Lower lobe of right lung (tissue), 2 donors: ENCODE data around the gene ALS2. TPM values are rescaled to one million over a fixed set of nuclear protein-coding genes. Genes with fewer than 3 reads are reported as not detected.

Source experiments
- ATAC-seq, 2 donors: fragments of 200-7000 bp; cut with Tn5 transposase; one replicate each; pipeline ENCODE4 v1.9.1; 2020 to 2022; ENCODE audit warnings: mild to moderate bottlenecking in 2 of 2, moderate library complexity in 2 of 2
- DNase-seq: peaks from one replicate; pipeline ENCODE4 v3.0.0-alpha.2; 2020
- H3K27ac ChIP-seq: fragments of 200-600 bp; one replicate; pipeline ENCODE4 v1.8.0; 2022
- H3K27me3 ChIP-seq: fragments of 200-600 bp; one replicate; pipeline ENCODE4 v1.8.0; 2022; ENCODE audit warnings: low read depth
- H3K36me3 ChIP-seq: fragments of 200-600 bp; one replicate; pipeline ENCODE4 v1.8.0; 2022; ENCODE audit warnings: mild to moderate bottlenecking
- H3K4me1 ChIP-seq: fragments of 200-600 bp; one replicate; pipeline ENCODE4 v1.8.0; 2022
- H3K4me3 ChIP-seq: fragments of 200-600 bp; one replicate; pipeline ENCODE4 v1.8.0; 2022; ENCODE audit warnings: mild to moderate bottlenecking
- H3K9me3 ChIP-seq: fragments of 200-600 bp; one replicate; pipeline ENCODE4 v1.8.0; 2022
- intact Hi-C: fragments of 100-400 bp; cut with DNase I; formaldehyde crosslinking; loops from one replicate; pipeline ENCODE4 v1.11.0; 2022
- total RNA-seq: library from RNA; stranded (reverse); fragmentation: NEBNext Ultra II Directional; extraction: Animal tissue kit (Norgen Biotek cat#: 25700); gene quantifications from one replicate; pipeline ENCODE4 v1.2.1, GENCODE V29; 2021
- TF ChIP-seq, protein P1 (sequence below): fragments of 200-600 bp; IDR thresholded peaks from one replicate; pipeline ENCODE4 v1.8.0; 2022; ENCODE audit warnings: antibody characterized with exemption, mild to moderate bottlenecking
- donor health status: DM: no; HTN: yes; CAD: no; lungs with severe emphysema.

The ALS2 gene
- total RNA-seq, 1 donor from 2014 or later, result 24.7 TPM

DNA sequence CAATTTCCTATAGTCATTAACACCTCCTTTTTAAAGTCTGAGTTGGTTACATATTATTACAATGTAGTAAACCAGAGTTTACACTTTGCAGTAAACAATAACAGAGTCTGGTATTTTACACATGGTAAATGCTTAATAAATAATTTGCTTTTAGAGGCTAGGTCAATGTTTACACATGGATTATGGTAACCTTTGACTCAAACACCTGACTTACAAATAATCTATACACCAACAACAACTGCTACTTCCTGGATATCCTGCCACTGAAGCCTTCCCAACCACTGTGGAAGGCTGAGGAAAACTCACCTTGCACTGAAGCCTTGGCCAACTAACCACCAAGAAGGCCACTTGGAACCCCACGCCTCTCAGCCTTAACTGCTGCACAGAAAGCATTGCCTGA, 5.4 kb downstream of the ALS2 start:
- ATAC-seq, result no peak
- Histone ChIP-seq H3K27ac (no peak overlapping the region), H3K4me3 (no peak overlapping the region), H3K9me3 (no peaks in the 10 kb centered on the region), H3K4me1 (peaks cover 23% of the 10 kb centered on the region), H3K27me3 (no peaks in the 10 kb centered on the region), H3K36me3 (no peaks in the 10 kb centered on the region)
- intact Hi-C loops, result no loop called here
- no peak for DNase-seq
- TF ChIP-seq, protein P1, sequence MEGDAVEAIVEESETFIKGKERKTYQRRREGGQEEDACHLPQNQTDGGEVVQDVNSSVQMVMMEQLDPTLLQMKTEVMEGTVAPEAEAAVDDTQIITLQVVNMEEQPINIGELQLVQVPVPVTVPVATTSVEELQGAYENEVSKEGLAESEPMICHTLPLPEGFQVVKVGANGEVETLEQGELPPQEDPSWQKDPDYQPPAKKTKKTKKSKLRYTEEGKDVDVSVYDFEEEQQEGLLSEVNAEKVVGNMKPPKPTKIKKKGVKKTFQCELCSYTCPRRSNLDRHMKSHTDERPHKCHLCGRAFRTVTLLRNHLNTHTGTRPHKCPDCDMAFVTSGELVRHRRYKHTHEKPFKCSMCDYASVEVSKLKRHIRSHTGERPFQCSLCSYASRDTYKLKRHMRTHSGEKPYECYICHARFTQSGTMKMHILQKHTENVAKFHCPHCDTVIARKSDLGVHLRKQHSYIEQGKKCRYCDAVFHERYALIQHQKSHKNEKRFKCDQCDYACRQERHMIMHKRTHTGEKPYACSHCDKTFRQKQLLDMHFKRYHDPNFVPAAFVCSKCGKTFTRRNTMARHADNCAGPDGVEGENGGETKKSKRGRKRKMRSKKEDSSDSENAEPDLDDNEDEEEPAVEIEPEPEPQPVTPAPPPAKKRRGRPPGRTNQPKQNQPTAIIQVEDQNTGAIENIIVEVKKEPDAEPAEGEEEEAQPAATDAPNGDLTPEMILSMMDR, result no peak

DNA sequence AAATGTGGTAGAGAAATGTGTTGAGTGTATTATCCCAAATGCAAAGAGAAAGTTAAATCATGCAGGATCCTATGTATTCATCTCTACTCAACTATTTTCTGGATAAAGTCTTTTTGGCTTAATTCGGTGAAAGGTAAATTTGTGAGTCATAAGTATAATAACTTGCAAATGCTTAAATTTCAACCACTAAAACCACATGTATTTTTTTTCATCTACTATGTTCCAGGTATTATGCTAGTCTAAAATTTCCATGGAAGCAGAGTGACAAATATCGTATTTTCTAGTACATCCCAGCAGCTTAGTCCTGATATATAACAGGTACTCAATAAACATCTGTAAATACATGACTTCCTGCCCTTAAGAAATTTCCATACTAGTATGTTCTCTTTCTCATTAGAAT, 6.2 kb downstream of the ALS2 start:
- Histone ChIP-seq H3K4me1 (peaks cover 16% of the 10 kb centered on the region), H3K9me3 (no peaks in the 10 kb centered on the region), H3K27ac (no peak overlapping the region), H3K27me3 (no peaks in the 10 kb centered on the region), H3K36me3 (no peaks in the 10 kb centered on the region), H3K4me3 (no peak overlapping the region)
- intact Hi-C loops, result no loop called here
- DNase-seq, result no peak
- ATAC-seq, result no peak
- TF ChIP-seq, protein P1, result no peak

DNA sequence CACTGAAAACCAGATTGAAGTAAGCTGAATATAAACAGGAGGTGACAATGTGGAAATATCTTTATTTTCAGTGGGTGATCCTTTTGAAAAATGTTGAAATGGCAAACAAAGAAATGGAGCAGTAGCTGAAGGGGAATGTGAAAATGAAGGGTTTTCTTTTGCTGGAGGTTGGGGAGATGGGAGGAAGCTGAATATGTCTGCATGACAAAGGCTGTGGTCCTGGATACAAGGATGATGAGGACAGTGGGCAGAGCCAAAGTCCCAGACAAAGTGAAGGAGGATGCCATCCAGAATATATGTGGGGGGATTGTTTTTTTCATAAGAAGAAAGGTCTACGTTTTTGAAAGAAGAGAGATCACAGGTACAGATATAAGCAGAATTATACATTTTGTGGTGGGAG, 6.7 kb downstream of the ALS2 start:
- no peaks in the 10 kb centered on the region for H3K9me3 ChIP-seq
- TF ChIP-seq, protein P1, result no peak
- no peaks in the 10 kb centered on the region for H3K36me3 ChIP-seq
- intact Hi-C loops, result no loop called here
- H3K27me3 ChIP-seq, result no peaks in the 10 kb centered on the region
- H3K27ac ChIP-seq, result no peak overlapping the region
- no peak overlapping the region for H3K4me3 ChIP-seq
- no peak for ATAC-seq
- DNase-seq, result no peak
- peaks cover 10% of the 10 kb centered on the region for H3K4me1 ChIP-seq

DNA sequence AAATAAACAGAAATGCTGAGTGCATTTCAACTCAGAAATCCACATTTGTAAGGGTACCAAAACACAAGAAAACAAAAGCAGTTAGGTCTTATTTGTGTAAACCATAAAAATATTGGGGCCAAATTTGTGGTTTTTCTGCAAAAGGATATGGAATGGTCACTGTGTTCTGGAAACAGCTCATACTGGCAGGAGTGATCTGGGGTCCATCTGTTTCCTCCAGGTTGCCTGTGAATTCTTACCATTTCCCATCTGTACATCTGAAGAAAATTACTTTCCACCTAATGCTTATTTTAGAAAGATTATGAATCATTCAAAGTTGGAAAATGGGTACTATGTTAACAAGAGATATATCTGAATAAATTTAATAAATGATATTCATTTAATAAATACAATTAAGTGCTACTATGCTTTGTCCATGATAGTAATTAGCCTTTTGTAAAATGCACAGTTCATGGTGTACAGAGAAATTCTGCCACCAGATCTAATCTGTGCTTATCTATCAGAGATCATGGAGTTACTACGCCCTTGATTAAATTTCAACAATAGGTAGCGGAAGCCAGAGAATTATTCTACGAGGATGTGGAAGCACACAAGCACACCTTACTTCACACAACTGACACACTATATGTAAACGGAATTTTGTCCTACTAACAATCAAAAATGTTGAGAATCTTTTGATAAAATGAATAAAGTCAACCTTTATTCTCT, 10.9 kb downstream of the ALS2 start:
- Histone ChIP-seq H3K9me3 (no peaks in the 10 kb centered on the region), H3K27me3 (no peaks in the 10 kb centered on the region), H3K4me1 (no peaks in the 10 kb centered on the region), H3K27ac (no peak overlapping the region), H3K36me3 (peaks cover 18% of the 10 kb centered on the region), H3K4me3 (no peak overlapping the region)
- TF ChIP-seq, protein P1, result no peak
- ATAC-seq, result no peak
- no peak for DNase-seq
- intact Hi-C loops, result no loop called here

DNA sequence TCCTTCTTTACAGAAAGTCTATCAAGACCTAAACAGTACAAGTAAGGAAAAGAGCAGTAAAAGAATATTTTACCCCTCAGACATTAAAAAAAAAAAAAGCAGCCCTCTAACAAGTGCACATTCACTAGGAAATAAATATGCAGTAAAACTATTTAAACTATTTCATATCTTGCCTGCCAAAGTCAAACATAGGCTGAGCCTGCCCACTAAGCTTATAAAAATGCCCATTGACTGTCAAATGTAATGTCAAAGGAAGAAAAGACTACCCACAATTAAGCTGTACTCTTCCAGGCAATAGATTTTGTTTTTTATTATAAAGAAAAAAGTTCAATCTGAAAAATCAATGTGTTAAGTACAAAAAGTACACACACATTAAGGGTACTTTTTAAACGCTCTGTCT, 11.8 kb downstream of the ALS2 start:
- H3K36me3 ChIP-seq, result peaks cover 19% of the 10 kb centered on the region
- H3K4me1 ChIP-seq, result no peaks in the 10 kb centered on the region
- ATAC-seq, result peak in 1 of 2 donors; percentile 44
- H3K27ac ChIP-seq, result no peak overlapping the region
- no peak for DNase-seq
- H3K27me3 ChIP-seq, result no peaks in the 10 kb centered on the region
- no peak overlapping the region for H3K4me3 ChIP-seq
- TF ChIP-seq, protein P1, result no peak
- intact Hi-C loops, result no loop called here
- no peaks in the 10 kb centered on the region for H3K9me3 ChIP-seq
